ENCODE results near the gene TICAM1. TPM values are rescaled to one million over a fixed set of nuclear protein-coding genes. Genes with fewer than 3 reads are reported as not detected.
A peak's percentile ranks its signal among the peaks of the same experiment; 100 is the strongest.
"Not testable (repeated sequence)": the region's sequence is repeated elsewhere in the genome, so short reads cannot be mapped to it uniquely, and the experiment has no call there.

Gene TICAM1
- total and polyA plus RNA-seq, 2 experiments from 2014 or later, result 0.38 to 1.5 TPM

DNA sequence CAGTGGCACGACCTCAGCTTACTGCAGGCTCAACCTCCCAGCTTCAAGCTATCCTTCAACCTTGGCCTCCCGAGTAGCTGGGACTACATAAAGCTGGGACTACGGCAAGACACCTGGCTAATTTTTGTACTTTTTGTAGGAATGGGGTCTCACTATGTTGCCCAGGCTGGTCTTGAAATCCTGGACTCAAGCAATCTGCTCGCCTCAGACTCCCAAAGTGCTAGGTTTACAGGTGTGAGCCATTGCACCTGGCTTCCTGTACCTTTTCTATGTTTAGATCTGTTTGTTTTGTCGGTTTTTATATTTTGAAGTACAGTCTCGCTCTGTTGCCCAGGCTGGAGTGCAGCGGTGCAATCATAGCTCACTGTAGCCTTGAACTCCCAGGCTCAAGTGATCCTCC, 17.5 kb upstream of the TICAM1 start:
- Histone ChIP-seq H3K4me1 (ENCODE audit: low read depth) (no peaks in the 10 kb centered on the region), H3K9me3 (ENCODE audit: low read depth) (no peaks in the 10 kb centered on the region), H3K27me3 (no peaks in the 10 kb centered on the region), H3K4me3 (no peak overlapping the region), H3K36me3 (peaks cover 28% of the 10 kb centered on the region), H3K27ac (no peak overlapping the region)
- TF ChIP-seq, protein P1, sequence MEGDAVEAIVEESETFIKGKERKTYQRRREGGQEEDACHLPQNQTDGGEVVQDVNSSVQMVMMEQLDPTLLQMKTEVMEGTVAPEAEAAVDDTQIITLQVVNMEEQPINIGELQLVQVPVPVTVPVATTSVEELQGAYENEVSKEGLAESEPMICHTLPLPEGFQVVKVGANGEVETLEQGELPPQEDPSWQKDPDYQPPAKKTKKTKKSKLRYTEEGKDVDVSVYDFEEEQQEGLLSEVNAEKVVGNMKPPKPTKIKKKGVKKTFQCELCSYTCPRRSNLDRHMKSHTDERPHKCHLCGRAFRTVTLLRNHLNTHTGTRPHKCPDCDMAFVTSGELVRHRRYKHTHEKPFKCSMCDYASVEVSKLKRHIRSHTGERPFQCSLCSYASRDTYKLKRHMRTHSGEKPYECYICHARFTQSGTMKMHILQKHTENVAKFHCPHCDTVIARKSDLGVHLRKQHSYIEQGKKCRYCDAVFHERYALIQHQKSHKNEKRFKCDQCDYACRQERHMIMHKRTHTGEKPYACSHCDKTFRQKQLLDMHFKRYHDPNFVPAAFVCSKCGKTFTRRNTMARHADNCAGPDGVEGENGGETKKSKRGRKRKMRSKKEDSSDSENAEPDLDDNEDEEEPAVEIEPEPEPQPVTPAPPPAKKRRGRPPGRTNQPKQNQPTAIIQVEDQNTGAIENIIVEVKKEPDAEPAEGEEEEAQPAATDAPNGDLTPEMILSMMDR (IDR thresholded peaks at IDR 0.05; ENCODE audit: low read depth, low read length), result no peak
- DNase-seq (ENCODE audit: low read depth in 1 of 2, low spot score in 1 of 2), result no peak

DNA sequence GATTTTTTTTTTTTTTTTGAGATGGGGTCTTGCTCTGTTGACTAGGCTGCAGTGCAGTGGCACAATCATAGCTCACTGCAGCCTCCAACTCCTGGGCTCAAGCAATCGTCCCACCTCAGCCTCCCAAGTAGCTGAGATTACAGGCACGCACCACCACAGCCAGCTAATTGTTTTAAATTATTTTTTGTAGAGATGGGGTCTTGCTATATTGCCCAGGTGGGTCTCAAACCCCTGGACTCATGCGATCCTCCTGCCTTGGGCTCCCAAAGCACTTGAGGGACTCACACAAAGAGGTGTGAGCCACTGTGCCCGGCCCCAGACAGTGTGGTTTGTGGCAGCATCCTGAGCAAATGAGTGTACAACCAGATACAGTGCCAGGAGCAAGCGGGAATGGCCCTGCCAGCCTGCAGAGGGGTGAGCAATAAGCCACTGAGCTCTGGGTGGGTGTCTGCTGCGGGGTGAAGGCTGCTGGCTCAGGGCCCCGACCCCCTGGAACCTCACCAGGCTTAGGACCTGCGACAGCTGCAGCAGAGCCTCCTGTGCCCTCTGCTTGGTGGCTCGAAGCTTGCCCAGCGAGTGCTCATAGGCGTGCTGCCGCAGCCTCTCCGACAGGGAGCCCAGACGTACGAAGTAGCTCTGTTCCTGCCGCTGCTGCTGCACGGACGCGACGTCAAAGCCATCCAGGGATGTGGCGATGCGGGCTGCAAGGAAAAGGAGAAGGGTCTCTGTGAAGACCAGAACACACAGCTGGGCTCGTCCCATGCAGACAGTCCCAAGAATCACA, 15.9 kb upstream of the TICAM1 start:
- Histone ChIP-seq H3K4me1 (ENCODE audit: low read depth) (no peaks in the 10 kb centered on the region), H3K9me3 (ENCODE audit: low read depth) (no peaks in the 10 kb centered on the region), H3K27me3 (no peaks in the 10 kb centered on the region), H3K36me3 (peaks cover 39% of the 10 kb centered on the region), H3K27ac (no peak overlapping the region), H3K4me3 (no peak overlapping the region)
- TF ChIP-seq, protein P1 (IDR thresholded peaks at IDR 0.05; ENCODE audit: low read depth, low read length), result no peak
- no peak for DNase-seq (ENCODE audit: low read depth in 1 of 2, low spot score in 1 of 2)

DNA sequence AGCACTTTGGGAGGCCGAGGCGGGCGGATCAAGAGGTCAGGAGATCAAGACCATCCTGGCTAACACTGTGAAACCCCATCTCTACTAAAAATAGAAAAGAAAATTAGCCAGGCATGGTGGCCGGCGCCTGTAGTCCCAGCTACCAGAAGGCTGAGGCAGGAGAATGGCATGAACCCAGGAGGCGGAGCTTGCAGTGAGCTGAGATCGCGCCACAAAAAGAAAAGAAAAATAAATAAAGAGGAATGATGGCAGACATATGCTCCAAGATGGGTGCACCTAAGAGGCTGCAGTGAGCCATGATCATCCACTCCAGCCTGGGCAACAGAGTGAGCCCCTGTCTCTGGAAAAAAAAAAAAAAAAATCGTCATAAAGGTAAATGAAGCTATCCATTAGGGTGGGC, 14.5 kb upstream of the TICAM1 start:
- H3K4me1 ChIP-seq (ENCODE audit: low read depth); H3K27me3 ChIP-seq; H3K4me3 ChIP-seq; DNase-seq (ENCODE audit: low read depth in 1 of 2, low spot score in 1 of 2); H3K27ac ChIP-seq; H3K9me3 ChIP-seq (ENCODE audit: low read depth): not testable (repeated sequence)
- peaks cover 36% of the 10 kb centered on the region for H3K36me3 ChIP-seq

DNA sequence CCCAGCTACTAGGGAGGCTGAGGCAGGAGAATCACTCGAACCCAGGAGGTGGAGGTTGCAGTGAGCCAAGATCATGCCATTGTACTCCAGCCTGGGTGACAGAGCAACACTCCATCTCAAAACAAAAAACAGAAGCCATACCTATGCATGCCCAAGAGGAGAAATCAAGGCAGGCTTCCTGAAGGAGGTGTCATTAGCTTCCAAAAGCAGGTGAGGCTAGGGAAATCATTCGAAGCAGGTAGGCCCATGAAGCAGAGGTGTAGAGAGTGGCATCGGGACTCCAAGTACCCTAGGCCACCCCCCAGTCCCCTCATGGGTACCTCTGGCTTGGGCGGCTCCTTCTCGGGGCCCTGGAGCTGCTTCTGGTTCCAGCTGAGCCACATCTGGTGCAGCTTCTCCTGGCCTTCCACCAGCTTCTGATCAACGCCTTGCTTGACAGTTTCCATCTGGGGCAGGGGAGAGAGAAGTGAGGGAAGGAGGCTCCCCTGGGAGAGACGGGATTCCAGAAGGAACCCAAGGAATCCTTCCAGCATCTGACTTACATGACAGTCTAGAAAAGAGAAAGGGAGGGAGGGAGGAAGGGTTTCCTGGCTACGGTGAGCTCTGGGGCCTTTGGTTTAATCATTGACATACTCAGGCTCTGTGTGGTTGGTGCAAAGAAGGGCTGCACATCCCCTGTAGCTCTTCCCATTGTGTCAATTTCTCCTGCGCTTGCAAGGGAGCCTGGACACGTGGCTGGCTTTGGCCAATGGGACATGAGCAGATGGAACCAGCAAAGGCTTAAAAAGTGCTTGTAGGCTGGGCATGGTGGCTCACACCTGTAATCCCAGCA, 13.1 kb upstream of the TICAM1 start:
- Histone ChIP-seq H3K4me1 (ENCODE audit: low read depth) (no peaks in the 10 kb centered on the region), H3K9me3 (ENCODE audit: low read depth) (no peaks in the 10 kb centered on the region), H3K27ac (no peak overlapping the region), H3K4me3 (no peak overlapping the region), H3K36me3 (peaks cover 37% of the 10 kb centered on the region), H3K27me3 (no peaks in the 10 kb centered on the region)
- peak in 1 of 2 donors; percentile 84 for DNase-seq (ENCODE audit: low read depth in 1 of 2, low spot score in 1 of 2)
- TF ChIP-seq, protein P1 (IDR thresholded peaks at IDR 0.05; ENCODE audit: low read depth, low read length), result no peak

DNA sequence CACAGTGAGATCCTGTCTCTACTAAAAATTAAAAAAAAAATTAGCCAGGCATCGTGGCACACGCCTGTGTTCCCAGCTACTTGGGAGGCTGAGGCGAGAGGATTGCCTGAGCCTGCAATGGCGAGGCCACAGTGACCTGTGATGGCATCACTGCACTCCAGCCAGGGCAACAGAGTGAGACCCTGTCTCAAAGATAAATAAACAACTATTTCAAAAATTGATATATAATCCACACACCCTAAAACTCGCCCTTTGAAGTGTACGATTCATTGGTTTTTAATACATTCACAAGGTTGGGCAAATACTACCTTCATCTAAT, 12.1 kb upstream of the TICAM1 start:
- Histone ChIP-seq H3K4me1 (ENCODE audit: low read depth) (no peaks in the 10 kb centered on the region), H3K9me3 (ENCODE audit: low read depth) (no peaks in the 10 kb centered on the region), H3K27me3 (no peaks in the 10 kb centered on the region), H3K4me3 (no peak overlapping the region), H3K36me3 (peaks cover 39% of the 10 kb centered on the region), H3K27ac (no peak overlapping the region)
- no peak for DNase-seq (ENCODE audit: low read depth in 1 of 2, low spot score in 1 of 2)
- TF ChIP-seq, protein P1 (IDR thresholded peaks at IDR 0.05; ENCODE audit: low read depth, low read length), result no peak

DNA sequence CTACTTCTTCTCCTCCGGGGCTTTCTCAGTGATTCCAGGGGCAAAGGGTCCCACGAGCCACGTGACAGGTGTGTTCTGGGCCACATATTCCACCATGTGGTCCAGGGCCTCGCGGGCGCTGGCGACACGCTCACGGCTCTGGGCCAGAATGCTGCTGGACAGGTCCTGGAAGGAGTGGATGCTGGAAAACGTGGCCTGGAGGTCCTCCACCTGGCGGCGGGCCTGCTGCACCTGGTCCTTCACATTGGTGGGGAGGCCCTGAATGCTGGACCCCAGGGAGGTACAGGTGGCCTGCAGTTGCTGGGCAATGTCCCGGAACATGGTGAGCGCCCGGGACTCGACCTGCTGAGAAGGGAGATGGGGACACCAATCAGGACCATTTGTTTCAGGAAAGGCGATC, 7.7 kb upstream of the TICAM1 start:
- Histone ChIP-seq H3K4me3 (no peak overlapping the region), H3K27ac (no peak overlapping the region), H3K36me3 (peaks cover 26% of the 10 kb centered on the region), H3K27me3 (no peaks in the 10 kb centered on the region), H3K9me3 (ENCODE audit: low read depth) (no peaks in the 10 kb centered on the region), H3K4me1 (ENCODE audit: low read depth) (no peaks in the 10 kb centered on the region)
- TF ChIP-seq, protein P1 (IDR thresholded peaks at IDR 0.05; ENCODE audit: low read depth, low read length), result no peak
- DNase-seq (ENCODE audit: low read depth in 1 of 2, low spot score in 1 of 2), result no peak
